Measurements from ENCODE around the gene CAPN11.
"Not testable (repeated sequence)": the region's sequence is repeated elsewhere in the genome, so short reads cannot be mapped to it uniquely, and the experiment has no call there.

The CAPN11 gene

GRCh38 chr6:44225579-44226325 lies 67.1 kb downstream of the CAPN11 start:
- Histone ChIP-seq H3K27me3 (no peaks in the 10 kb centered on the region), H3K27ac (peak overlapping the region; percentile 59), H3K9me3 (no peaks in the 10 kb centered on the region), H4K20me1 (peaks cover 45% of the 10 kb centered on the region), H3K36me3 (peaks cover 36% of the 10 kb centered on the region), H3K4me1 (peaks cover 58% of the 10 kb centered on the region), H3K4me3 (0 out of 2 replicates have a peak overlapping the region, but pooled peaks have one; percentile 8), H3K4me2 (peak overlapping the region; percentile 81), H3K9ac (peak overlapping the region; percentile 33; the same call in 1 of the 2 replicates)
- TF ChIP-seq Cebpa-rat (IDR thresholded peaks at IDR 0.05) = no peak

GRCh38 chr6:44226368-44227147 lies 67.9 kb downstream of the CAPN11 start:
- Histone ChIP-seq H3K27me3 (no peaks in the 10 kb centered on the region), H3K36me3 (peaks cover 44% of the 10 kb centered on the region), H3K9me3 (no peaks in the 10 kb centered on the region), H3K4me2 (peak overlapping the region; percentile 81), H3K9ac (peak overlapping the region; percentile 33), H4K20me1 (peaks cover 45% of the 10 kb centered on the region), H3K27ac (peak overlapping the region; percentile 59; the same call in 1 of the 2 replicates), H3K4me3 (no peak overlapping the region), H3K4me1 (peaks cover 51% of the 10 kb centered on the region)
- no peak for TF ChIP-seq Cebpa-rat (IDR thresholded peaks at IDR 0.05)

- no peak for TF ChIP-seq Cebpa-rat (IDR thresholded peaks at IDR 0.05)
- H3K27ac ChIP-seq = peak overlapping the region; percentile 59; the same call in 1 of the 2 replicates
- peaks cover 46% of the 10 kb centered on the region for H3K4me1 ChIP-seq
- no peaks in the 10 kb centered on the region for H3K9me3 ChIP-seq
- H3K9ac ChIP-seq = peak overlapping the region; percentile 33
- H3K4me3 ChIP-seq = no peak overlapping the region
- peaks cover 45% of the 10 kb centered on the region for H4K20me1 ChIP-seq
- peak overlapping the region; percentile 81 for H3K4me2 ChIP-seq
- H3K36me3 ChIP-seq = peaks cover 51% of the 10 kb centered on the region
- no peaks in the 10 kb centered on the region for H3K27me3 ChIP-seq
Observed at GRCh38 chr6:44227148-44227793, 68.7 kb downstream of the CAPN11 start.

- peaks cover 45% of the 10 kb centered on the region for H4K20me1 ChIP-seq
- H3K4me1 ChIP-seq = peaks cover 44% of the 10 kb centered on the region
- no peaks in the 10 kb centered on the region for H3K27me3 ChIP-seq
- TF ChIP-seq Cebpa-rat (IDR thresholded peaks at IDR 0.05) = no peak
- no peak overlapping the region for H3K4me2 ChIP-seq
- peaks cover 59% of the 10 kb centered on the region for H3K36me3 ChIP-seq
- no peak overlapping the region for H3K9ac ChIP-seq
- H3K27ac ChIP-seq = no peak overlapping the region
- no peak overlapping the region for H3K4me3 ChIP-seq
- H3K9me3 ChIP-seq = no peaks in the 10 kb centered on the region
Observed at GRCh38 chr6:44228031-44228430, 69.4 kb downstream of the CAPN11 start.

GRCh38 chr6:44228433-44228832 lies 69.8 kb downstream of the CAPN11 start:
- Histone ChIP-seq H3K9me3 (no peaks in the 10 kb centered on the region), H3K27me3 (no peaks in the 10 kb centered on the region), H3K27ac (no peak overlapping the region), H3K9ac (no peak overlapping the region), H3K4me1 (peaks cover 46% of the 10 kb centered on the region), H3K4me3 (no peak overlapping the region), H4K20me1 (peaks cover 45% of the 10 kb centered on the region), H3K36me3 (peaks cover 63% of the 10 kb centered on the region), H3K4me2 (no peak overlapping the region)
- no peak for TF ChIP-seq Cebpa-rat (IDR thresholded peaks at IDR 0.05)

- H3K27ac ChIP-seq = no peak overlapping the region
- no peak overlapping the region for H3K9ac ChIP-seq
- H3K27me3 ChIP-seq = no peaks in the 10 kb centered on the region
- no peak overlapping the region for H3K4me2 ChIP-seq
- no peak overlapping the region for H3K4me3 ChIP-seq
- no peak for TF ChIP-seq Cebpa-rat (IDR thresholded peaks at IDR 0.05)
- H3K36me3 ChIP-seq = peaks cover 67% of the 10 kb centered on the region
- peaks cover 50% of the 10 kb centered on the region for H3K4me1 ChIP-seq
- no peaks in the 10 kb centered on the region for H3K9me3 ChIP-seq
- peaks cover 45% of the 10 kb centered on the region for H4K20me1 ChIP-seq
Observed at GRCh38 chr6:44228836-44229235, 70.2 kb downstream of the CAPN11 start.

- Histone ChIP-seq H3K4me2 (no peak overlapping the region), H3K9me3 (no peaks in the 10 kb centered on the region), H3K9ac (no peak overlapping the region), H3K36me3 (peaks cover 67% of the 10 kb centered on the region), H3K4me1 (peaks cover 52% of the 10 kb centered on the region), H4K20me1 (peaks cover 43% of the 10 kb centered on the region), H3K27ac (no peak overlapping the region), H3K4me3 (no peak overlapping the region), H3K27me3 (no peaks in the 10 kb centered on the region)
- TF ChIP-seq Cebpa-rat (IDR thresholded peaks at IDR 0.05) = no peak
Observed at GRCh38 chr6:44229376-44230033, 70.9 kb downstream of the CAPN11 start.

GRCh38 chr6:44230034-44230675 lies 71.5 kb downstream of the CAPN11 start:
- Histone ChIP-seq H3K36me3 (peaks cover 67% of the 10 kb centered on the region), H3K4me1 (peaks cover 52% of the 10 kb centered on the region), H3K4me2 (no peak overlapping the region), H3K4me3 (no peak overlapping the region), H3K27ac (no peak overlapping the region), H3K27me3 (no peaks in the 10 kb centered on the region), H4K20me1 (peaks cover 36% of the 10 kb centered on the region), H3K9me3 (no peaks in the 10 kb centered on the region), H3K9ac (no peak overlapping the region)
- no peak for TF ChIP-seq Cebpa-rat (IDR thresholded peaks at IDR 0.05)

- not testable (repeated sequence) for H3K27me3 ChIP-seq, H3K4me2 ChIP-seq, H3K9ac ChIP-seq, H3K4me3 ChIP-seq, H3K27ac ChIP-seq, H3K9me3 ChIP-seq
- Histone ChIP-seq H3K36me3 (peaks cover 67% of the 10 kb centered on the region), H4K20me1 (peaks cover 24% of the 10 kb centered on the region), H3K4me1 (peaks cover 40% of the 10 kb centered on the region)
Observed at GRCh38 chr6:44231426-44231825, 72.8 kb downstream of the CAPN11 start.

Data from BLaER1 (cell line).